ENCODE results near the gene ADAR. TPM values are rescaled to one million over a fixed set of nuclear protein-coding genes. Genes with fewer than 3 reads are reported as not detected.

ADAR gene
- total and polyA plus RNA-seq, 2 of the 4 experiments (the other 2 are of a cell fraction): 70.9 to 131 TPM

- no peak for TF ChIP-seq MXI1 (IDR thresholded peaks at IDR 0.05; ENCODE audit: borderline replicate concordance, low read depth, low read length)
- TF ChIP-seq CEBPB (IDR thresholded peaks at IDR 0.05; ENCODE audit: low read depth, low read length): no peak
- TF ChIP-seq NFE2L2 (IDR thresholded peaks at IDR 0.05; ENCODE audit: low read depth, low read length): no peak
- no peak for TF ChIP-seq RCOR1 (IDR thresholded peaks at IDR 0.05; ENCODE audit: insufficient replicate concordance, low read length)
- TF ChIP-seq ELK1 (IDR thresholded peaks at IDR 0.05; ENCODE audit: borderline replicate concordance, low read depth, low read length): no peak
- TF ChIP-seq CTCF (conservative IDR thresholded peaks at IDR 0.05; ENCODE audit: low read depth, low read length): no peak
- TF ChIP-seq MAZ (IDR thresholded peaks at IDR 0.05; ENCODE audit: borderline replicate concordance, low read depth, low read length): no peak
- no peak for TF ChIP-seq FOS (IDR thresholded peaks at IDR 0.05; ENCODE audit: low read depth, low read length)
- TF ChIP-seq SMC3 (IDR thresholded peaks at IDR 0.05; ENCODE audit: low read depth, low read length): no peak
- no peak for TF ChIP-seq USF2 (IDR thresholded peaks at IDR 0.05; ENCODE audit: low read depth, low read length)
- TF ChIP-seq CHD1 (IDR thresholded peaks at IDR 0.05; ENCODE audit: low read depth, low read length): no peak
- no peak for TF ChIP-seq RFX5 (IDR thresholded peaks at IDR 0.05; ENCODE audit: low read depth, low read length)
- no peak for TF ChIP-seq RAD21 (IDR thresholded peaks at IDR 0.05; ENCODE audit: low read length)
- no peak for TF ChIP-seq POLR2A (IDR thresholded peaks at IDR 0.05; ENCODE audit: low read depth, low read length)
- TF ChIP-seq BHLHE40 (IDR thresholded peaks at IDR 0.05; ENCODE audit: low read depth, low read length): no peak
- no peak for TF ChIP-seq MAFK (IDR thresholded peaks at IDR 0.05; ENCODE audit: low read depth, low read length)
- H3K18ac ChIP-seq (ENCODE audit: low read depth, low read length): no peak overlapping the region
- H3K79me1 ChIP-seq (ENCODE audit: low read depth in 1 of 2, low read length in 2 of 2): no peaks in the 10 kb centered on the region
- no peak overlapping the region for H4K91ac ChIP-seq (ENCODE audit: insufficient read depth, low read depth, low read length)
- no peak overlapping the region for H3K27ac ChIP-seq (ENCODE audit: insufficient read depth, low read length)
- H3K4me2 ChIP-seq (ENCODE audit: low read depth, low read length): no peak overlapping the region
- H3K9me1 ChIP-seq (ENCODE audit: insufficient read depth, low read length): peaks cover 4% of the 10 kb centered on the region; the same call in 1 of the 2 replicates
- 60% methylated on average over 3 of the region's 10 CpGs; no CpG with 5 or more reads in 1 of the 2 experiments for WGBS, 2 experiments (ENCODE audit: extremely low coverage in 2 of 2, insufficient read length in 1 of 2)
- CTCF ChIA-PET: no interaction called here
- BruUV-seq (replicated peaks): no TSS peak
- no peak overlapping the region for H2AK5ac ChIP-seq (ENCODE audit: low read depth, low read length)
- H2BK120ac ChIP-seq (ENCODE audit: low read depth, low read length): no peak overlapping the region
- dilution Hi-C loops (cut with HindIII; ENCODE audit: low sequenced_read_pairs, unreplicated experiment) (no loop called here), in situ Hi-C loops (cut with MboI; ENCODE audit: low sequenced_read_pairs) (no loop called here), intact Hi-C loops (cut with micrococcal nuclease) (no loop called here)
- no peak for ATAC-seq (ENCODE audit: low read depth)
- no peak overlapping the region for H4K5ac ChIP-seq (ENCODE audit: low read depth, low read length)
- H3K4me1 ChIP-seq (ENCODE audit: control insufficient read depth, insufficient read depth, low read length): peaks cover 4% of the 10 kb centered on the region; the same call in 1 of the 2 replicates
- H2AK9ac ChIP-seq (replicated peaks; ENCODE audit: low read depth, low read length, poor library complexity): no peak overlapping the region
- H3K4me3 ChIP-seq (ENCODE audit: insufficient read depth, low read depth, low read length): no peak overlapping the region
- no peak overlapping the region for H2BK20ac ChIP-seq (ENCODE audit: low read depth, low read length)
- no peaks in the 10 kb centered on the region for H3K9me3 ChIP-seq (ENCODE audit: control insufficient read depth, insufficient read depth, low read length)
- H3K14ac ChIP-seq (replicated peaks; ENCODE audit: low read depth, low read length): no peak overlapping the region
- POLR2A ChIA-PET (ENCODE audit: unreplicated experiment): no interaction called here
- H2BK5ac ChIP-seq (ENCODE audit: low read depth, low read length, poor library complexity, severe bottlenecking): no peak overlapping the region
- no peak overlapping the region for H3K23ac ChIP-seq (ENCODE audit: low read depth, low read length)
- H3K36me3 ChIP-seq (ENCODE audit: control insufficient read depth, insufficient read depth, low read length): 0 out of 2 replicates have a peak, but pooled peaks cover 2% of the 10 kb centered on the region
- H3K27me3 ChIP-seq (ENCODE audit: control insufficient read depth, insufficient read depth, low read length): peaks cover 30% of the 10 kb centered on the region
- no peak overlapping the region for H3K4ac ChIP-seq (ENCODE audit: low read depth, low read length)
- H4K20me1 ChIP-seq (ENCODE audit: insufficient read depth, low read length): peaks cover 18% of the 10 kb centered on the region
- H3K9ac ChIP-seq (ENCODE audit: low read depth, low read length): no peak overlapping the region
- H2AFZ ChIP-seq (replicated peaks; ENCODE audit: low read length, poor library complexity): no peak overlapping the region
- H4K8ac ChIP-seq (ENCODE audit: low read depth in 2 of 2, low read length in 2 of 2): no peak overlapping the region
- H2BK15ac ChIP-seq (ENCODE audit: low read depth, low read length): no peak overlapping the region
- H3K56ac ChIP-seq (ENCODE audit: extremely low read depth, insufficient read depth, low read length): no peak overlapping the region
- no peak for DNase-seq
Observed at GRCh38 chr1:154572468-154573167, 35.4 kb downstream of the ADAR start.
